ENCODE data around the gene MEFV. TPM values are rescaled to one million over a fixed set of nuclear protein-coding genes. Genes with fewer than 3 reads are reported as not detected.
"Not testable (repeated sequence)": the region's sequence is repeated elsewhere in the genome, so short reads cannot be mapped to it uniquely, and the experiment has no call there.

The MEFV gene
- total and polyA plus RNA-seq, 2 donors (not counting 3 experiments of a cell fraction or from before 2014, with no cell fraction given), result not detected

- no peak overlapping the region for H2AFZ ChIP-seq (ENCODE audit: low read depth, low read length)
- H3K4me3 ChIP-seq (replicated peaks in 1 of 3; ENCODE audit: insufficient read depth in 1 of 3, low read depth in 1 of 3, low read length in 3 of 3), result no peak overlapping the region
- peaks cover 19 to 26% of the 10 kb centered on the region in 2 experiments for H3K27me3 ChIP-seq (ENCODE audit: control insufficient read depth in 2 of 2, insufficient read depth in 2 of 2, low read length in 2 of 2)
- H3K36me3 ChIP-seq (ENCODE audit: control insufficient read depth in 2 of 2, extremely low read depth in 1 of 2, insufficient read depth in 2 of 2, low read length in 2 of 2), result no peaks in the 10 kb centered on the region
- H3K27ac ChIP-seq (ENCODE audit: insufficient read depth, low read depth, low read length), result no peak overlapping the region
- intact Hi-C loops (cut with micrococcal nuclease), result no loop called here
- no peaks in the 10 kb centered on the region for H4K20me1 ChIP-seq (replicated peaks; ENCODE audit: control insufficient read depth, extremely low read depth, insufficient read depth, low read length)
- FAIRE-seq, result no peak
- H3K9ac ChIP-seq (replicated peaks; ENCODE audit: extremely low read depth, insufficient read depth, low read length), result no peak overlapping the region
- POLR2A ChIA-PET, result no interaction called here
- no TSS peak for BruUV-seq (replicated peaks)
- no peak for DNase-seq (ENCODE audit: low read depth, low spot score)
- H3K79me2 ChIP-seq (ENCODE audit: control insufficient read depth, insufficient read depth, low read length), result no peaks in the 10 kb centered on the region
- no peaks in the 10 kb centered on the region for H3K9me1 ChIP-seq (replicated peaks; ENCODE audit: control insufficient read depth, extremely low read depth, insufficient read depth, low read length)
- no peak overlapping the region for H3K4me2 ChIP-seq (ENCODE audit: insufficient read depth, low read length)
- TF ChIP-seq MYC (IDR thresholded peaks at IDR 0.05; ENCODE audit: low read depth, low read length), result no peak
- TF ChIP-seq POLR2AphosphoS5 (IDR thresholded peaks at IDR 0.05; ENCODE audit: insufficient read depth, low read depth, low read length), result no peak
- TF ChIP-seq GATA2 (IDR thresholded peaks at IDR 0.05; ENCODE audit: insufficient read depth, insufficient read length, low read depth, low read length), result no peak
- TF ChIP-seq JUN (IDR thresholded peaks at IDR 0.05; ENCODE audit: borderline replicate concordance, insufficient read depth, insufficient read length, low read depth), result no peak
- no peak for TF ChIP-seq FOS (IDR thresholded peaks at IDR 0.05; ENCODE audit: borderline replicate concordance, insufficient read depth, low read length)
- TF ChIP-seq, protein P1, sequence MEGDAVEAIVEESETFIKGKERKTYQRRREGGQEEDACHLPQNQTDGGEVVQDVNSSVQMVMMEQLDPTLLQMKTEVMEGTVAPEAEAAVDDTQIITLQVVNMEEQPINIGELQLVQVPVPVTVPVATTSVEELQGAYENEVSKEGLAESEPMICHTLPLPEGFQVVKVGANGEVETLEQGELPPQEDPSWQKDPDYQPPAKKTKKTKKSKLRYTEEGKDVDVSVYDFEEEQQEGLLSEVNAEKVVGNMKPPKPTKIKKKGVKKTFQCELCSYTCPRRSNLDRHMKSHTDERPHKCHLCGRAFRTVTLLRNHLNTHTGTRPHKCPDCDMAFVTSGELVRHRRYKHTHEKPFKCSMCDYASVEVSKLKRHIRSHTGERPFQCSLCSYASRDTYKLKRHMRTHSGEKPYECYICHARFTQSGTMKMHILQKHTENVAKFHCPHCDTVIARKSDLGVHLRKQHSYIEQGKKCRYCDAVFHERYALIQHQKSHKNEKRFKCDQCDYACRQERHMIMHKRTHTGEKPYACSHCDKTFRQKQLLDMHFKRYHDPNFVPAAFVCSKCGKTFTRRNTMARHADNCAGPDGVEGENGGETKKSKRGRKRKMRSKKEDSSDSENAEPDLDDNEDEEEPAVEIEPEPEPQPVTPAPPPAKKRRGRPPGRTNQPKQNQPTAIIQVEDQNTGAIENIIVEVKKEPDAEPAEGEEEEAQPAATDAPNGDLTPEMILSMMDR (IDR thresholded peaks at IDR 0.05; ENCODE audit: extremely low read depth in 1 of 2, insufficient read depth in 1 of 2, low read depth in 1 of 2, low read length in 2 of 2), result no peak
- no peak for TF ChIP-seq EZH2 (IDR thresholded peaks at IDR 0.05; ENCODE audit: borderline replicate concordance, low read depth, low read length, severe bottlenecking)
- TF ChIP-seq, protein P2, sequence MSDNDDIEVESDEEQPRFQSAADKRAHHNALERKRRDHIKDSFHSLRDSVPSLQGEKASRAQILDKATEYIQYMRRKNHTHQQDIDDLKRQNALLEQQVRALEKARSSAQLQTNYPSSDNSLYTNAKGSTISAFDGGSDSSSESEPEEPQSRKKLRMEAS (IDR thresholded peaks at IDR 0.05; ENCODE audit: insufficient read depth, insufficient read length), result no peak
- no peak for TF ChIP-seq POLR2A (IDR thresholded peaks at IDR 0.05; ENCODE audit: low read depth, low read length)
- H3K4me1 ChIP-seq (ENCODE audit: control insufficient read depth, extremely low read depth, insufficient read depth, low read length), result no peaks in the 10 kb centered on the region
- no peaks in the 10 kb centered on the region for H3K9me3 ChIP-seq (replicated peaks; ENCODE audit: control insufficient read depth, insufficient read depth, low read length)
- dilution Hi-C loops (cut with MboI; ENCODE audit: extremely low pct_ligation_motif_present, low sequenced_read_pairs), result no loop called here
- CTCF ChIA-PET, result interaction anchor here (1.1 kb wide), 1 partner anchor 10 kb away, joined by 3 read pairs; no protein-coding TSS in a partner anchor
Measured at GRCh38 chr16:3274490-3274889, 18.1 kb upstream of the MEFV start.

DNA sequence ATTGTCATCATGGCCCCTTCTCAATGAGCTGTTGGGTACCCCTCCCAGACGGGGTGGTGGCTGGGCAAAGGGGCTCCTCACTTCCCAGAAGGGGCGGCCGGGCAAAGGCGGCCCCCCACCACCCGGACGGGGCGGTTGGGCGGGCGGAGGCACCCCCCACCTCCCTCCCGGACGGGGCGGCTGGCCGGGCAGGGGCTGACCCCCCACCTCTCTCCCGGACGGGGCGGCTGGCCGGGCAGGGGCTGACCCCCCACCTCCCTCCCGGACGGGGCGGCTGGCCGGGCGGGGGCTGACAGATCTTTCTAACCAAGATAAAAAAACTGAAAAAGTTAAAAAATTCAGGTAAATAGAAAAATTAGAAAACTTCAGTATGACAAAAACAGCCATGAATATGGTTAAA lies 14.8 kb upstream of the MEFV start:
- H2AFZ ChIP-seq (ENCODE audit: low read depth, low read length); FAIRE-seq; H3K4me1 ChIP-seq (ENCODE audit: control insufficient read depth, extremely low read depth, insufficient read depth, low read length); H3K4me3 ChIP-seq (replicated peaks in 1 of 3; ENCODE audit: insufficient read depth in 1 of 3, low read depth in 1 of 3, low read length in 3 of 3); H3K9me1 ChIP-seq (replicated peaks; ENCODE audit: control insufficient read depth, extremely low read depth, insufficient read depth, low read length); H3K27ac ChIP-seq (ENCODE audit: insufficient read depth, low read depth, low read length); H4K20me1 ChIP-seq (replicated peaks; ENCODE audit: control insufficient read depth, extremely low read depth, insufficient read depth, low read length); intact Hi-C loops (cut with micrococcal nuclease); H3K36me3 ChIP-seq (ENCODE audit: control insufficient read depth in 2 of 2, extremely low read depth in 1 of 2, insufficient read depth in 2 of 2, low read length in 2 of 2); H3K27me3 ChIP-seq (ENCODE audit: control insufficient read depth in 2 of 2, insufficient read depth in 2 of 2, low read length in 2 of 2); H3K9me3 ChIP-seq (replicated peaks; ENCODE audit: control insufficient read depth, insufficient read depth, low read length); H3K79me2 ChIP-seq (ENCODE audit: control insufficient read depth, insufficient read depth, low read length); H3K4me2 ChIP-seq (ENCODE audit: insufficient read depth, low read length); BruUV-seq (replicated peaks); DNase-seq (ENCODE audit: low read depth, low spot score); H3K9ac ChIP-seq (replicated peaks; ENCODE audit: extremely low read depth, insufficient read depth, low read length); dilution Hi-C loops (cut with MboI; ENCODE audit: extremely low pct_ligation_motif_present, low sequenced_read_pairs); POLR2A ChIA-PET: not testable (repeated sequence)
- CTCF ChIA-PET, result interaction anchor here (1.4 kb wide), 1 partner anchor 11 kb away, joined by 3 read pairs; no protein-coding TSS in a partner anchor

DNA sequence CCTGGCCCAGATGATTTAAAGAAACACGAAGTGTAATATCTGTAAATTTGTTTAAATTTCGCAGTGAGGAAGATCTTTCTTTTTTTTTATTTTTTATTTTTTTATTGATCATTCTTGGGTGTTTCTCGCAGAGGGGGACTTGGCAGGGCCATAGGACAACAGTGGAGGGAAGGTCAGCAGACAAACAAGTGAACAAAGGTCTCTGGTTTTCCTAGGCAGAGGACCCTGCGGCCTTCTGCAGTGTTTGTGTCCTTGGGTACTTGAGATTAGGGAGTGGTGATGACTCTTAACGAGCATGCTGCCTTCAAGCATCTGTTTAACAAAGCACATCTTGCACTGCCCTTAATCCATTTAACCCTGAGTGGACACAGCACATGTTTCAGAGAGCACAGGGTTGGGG lies 14.3 kb upstream of the MEFV start:
- H3K79me2 ChIP-seq (ENCODE audit: control insufficient read depth, insufficient read depth, low read length); H3K9me3 ChIP-seq (replicated peaks; ENCODE audit: control insufficient read depth, insufficient read depth, low read length); dilution Hi-C loops (cut with MboI; ENCODE audit: extremely low pct_ligation_motif_present, low sequenced_read_pairs); H3K27ac ChIP-seq (ENCODE audit: insufficient read depth, low read depth, low read length); H3K4me1 ChIP-seq (ENCODE audit: control insufficient read depth, extremely low read depth, insufficient read depth, low read length); H3K4me3 ChIP-seq (replicated peaks in 1 of 3; ENCODE audit: insufficient read depth in 1 of 3, low read depth in 1 of 3, low read length in 3 of 3); H3K27me3 ChIP-seq (ENCODE audit: control insufficient read depth in 2 of 2, insufficient read depth in 2 of 2, low read length in 2 of 2); POLR2A ChIA-PET; H3K4me2 ChIP-seq (ENCODE audit: insufficient read depth, low read length); BruUV-seq (replicated peaks); DNase-seq (ENCODE audit: low read depth, low spot score); H3K9ac ChIP-seq (replicated peaks; ENCODE audit: extremely low read depth, insufficient read depth, low read length); H3K9me1 ChIP-seq (replicated peaks; ENCODE audit: control insufficient read depth, extremely low read depth, insufficient read depth, low read length); FAIRE-seq; CTCF ChIA-PET; intact Hi-C loops (cut with micrococcal nuclease); H4K20me1 ChIP-seq (replicated peaks; ENCODE audit: control insufficient read depth, extremely low read depth, insufficient read depth, low read length); H2AFZ ChIP-seq (ENCODE audit: low read depth, low read length); H3K36me3 ChIP-seq (ENCODE audit: control insufficient read depth in 2 of 2, extremely low read depth in 1 of 2, insufficient read depth in 2 of 2, low read length in 2 of 2): not testable (repeated sequence)
